ENCODE data around the gene PTPRT. TPM values are rescaled to one million over a fixed set of nuclear protein-coding genes. Genes with fewer than 3 reads are reported as not detected.

PTPRT gene
- polyA plus RNA-seq, 3 donors, result not detected

GRCh38 chr20:42714298-42715141 is 475.2 kb downstream of the PTPRT start:
- no peak for TF ChIP-seq CTCF (IDR thresholded peaks at IDR 0.05)
- no peak for DNase-seq
- no peaks in the 10 kb centered on the region for H3K27me3 ChIP-seq (ENCODE audit: control insufficient read depth in 2 of 2, insufficient read depth in 2 of 2, low read length in 2 of 2)
- H3K4me3 ChIP-seq (replicated peaks in 1 of 3; ENCODE audit: low read depth in 2 of 3, low read length in 3 of 3), result no peak overlapping the region
- no peak overlapping the region for H3K4me2 ChIP-seq (replicated peaks; ENCODE audit: extremely low read depth, low read length, poor library complexity, severe bottlenecking)
- no peaks in the 10 kb centered on the region for H3K79me2 ChIP-seq (ENCODE audit: insufficient read depth, low read length)
- H4K20me1 ChIP-seq (ENCODE audit: insufficient read depth, low read length), result no peaks in the 10 kb centered on the region
- Mint-ChIP-seq H3K27ac (no peak overlapping the region), H3K36me3 (no peaks in the 10 kb centered on the region), H3K27me3 (ENCODE audit: low read depth in 3 of 3) (peaks cover 0 to 6% (median 0%) of the 10 kb centered on the region in 3 donors), H3K9me3 (peaks cover 6 to 18% (median 14%) of the 10 kb centered on the region in 7 donors), H3K4me1 (no peaks in the 10 kb centered on the region), H3K4me3 (no peak overlapping the region)
- no peak overlapping the region for H3K27ac ChIP-seq (ENCODE audit: low read depth in 1 of 2, low read length in 2 of 2)
- intact Hi-C loops (cut with micrococcal nuclease), result no loop called here
- no peak overlapping the region for H3K9ac ChIP-seq (ENCODE audit: insufficient read depth, low read length, poor library complexity, severe bottlenecking)
- no peaks in the 10 kb centered on the region for H3K36me3 ChIP-seq (replicated peaks in 1 of 2; ENCODE audit: control insufficient read depth in 1 of 2, insufficient read depth in 2 of 2, low read length in 2 of 2)
- WGBS (ENCODE audit: insufficient coverage), result 40% methylated on average over 4 of the region's 5 CpGs
- no peaks in the 10 kb centered on the region for H3K4me1 ChIP-seq (ENCODE audit: control insufficient read depth in 1 of 2, insufficient read depth in 2 of 2, low read length in 2 of 2)
- H2AFZ ChIP-seq (ENCODE audit: insufficient read depth, low read depth, low read length, poor library complexity, severe bottlenecking), result no peak overlapping the region
- H3K9me3 ChIP-seq (replicated peaks in 1 of 2; ENCODE audit: control insufficient read depth in 1 of 2, insufficient read depth in 1 of 2, low read length in 2 of 2), result peaks cover 16 to 19% of the 10 kb centered on the region in 2 donors

- DNase-seq, result no peak
- Mint-ChIP-seq H3K9me3 (peaks cover 14 to 28% (median 16%) of the 10 kb centered on the region in 7 donors), H3K4me1 (no peaks in the 10 kb centered on the region), H3K27me3 (ENCODE audit: low read depth in 3 of 3) (peaks cover 0 to 4% (median 0%) of the 10 kb centered on the region in 3 donors), H3K36me3 (no peaks in the 10 kb centered on the region), H3K4me3 (no peak overlapping the region), H3K27ac (no peak overlapping the region)
- Histone ChIP-seq H4K20me1 (ENCODE audit: insufficient read depth, low read length) (no peaks in the 10 kb centered on the region), H3K27ac (ENCODE audit: low read depth in 1 of 2, low read length in 2 of 2) (no peak overlapping the region), H3K36me3 (replicated peaks in 1 of 2; ENCODE audit: control insufficient read depth in 1 of 2, insufficient read depth in 2 of 2, low read length in 2 of 2) (no peaks in the 10 kb centered on the region), H2AFZ (ENCODE audit: insufficient read depth, low read depth, low read length, poor library complexity, severe bottlenecking) (no peak overlapping the region), H3K79me2 (ENCODE audit: insufficient read depth, low read length) (no peaks in the 10 kb centered on the region), H3K9ac (ENCODE audit: insufficient read depth, low read length, poor library complexity, severe bottlenecking) (no peak overlapping the region), H3K27me3 (ENCODE audit: control insufficient read depth in 2 of 2, insufficient read depth in 2 of 2, low read length in 2 of 2) (no peaks in the 10 kb centered on the region), H3K4me1 (ENCODE audit: control insufficient read depth in 1 of 2, insufficient read depth in 2 of 2, low read length in 2 of 2) (no peaks in the 10 kb centered on the region), H3K9me3 (replicated peaks in 1 of 2; ENCODE audit: control insufficient read depth in 1 of 2, insufficient read depth in 1 of 2, low read length in 2 of 2) (peaks cover 18 to 26% of the 10 kb centered on the region in 2 donors), H3K4me3 (replicated peaks in 1 of 3; ENCODE audit: low read depth in 2 of 3, low read length in 3 of 3) (no peak overlapping the region), H3K4me2 (replicated peaks; ENCODE audit: extremely low read depth, low read length, poor library complexity, severe bottlenecking) (no peak overlapping the region)
- TF ChIP-seq CTCF (IDR thresholded peaks at IDR 0.05), result no peak
- intact Hi-C loops (cut with micrococcal nuclease), result no loop called here
- 94% methylated on average over 2 of the region's 3 CpGs for WGBS (ENCODE audit: insufficient coverage)
Observed at GRCh38 chr20:42708266-42708665, 481.4 kb downstream of the PTPRT start.

Data from CD14-positive monocyte (primary cell).